ENCODE measurements around the gene NT5DC4. TPM values are rescaled to one million over a fixed set of nuclear protein-coding genes. Genes with fewer than 3 reads are reported as not detected.
A peak's percentile ranks its signal among the peaks of the same experiment; 100 is the strongest.

Gene NT5DC4
- total RNA-seq, 1 experiment from 2014 or later, result 0.04 TPM

GRCh38 chr2:112687522-112687921 lies 33.3 kb upstream of the NT5DC4 start:
- Histone ChIP-seq H3K27ac (ENCODE audit: low read length) (no peak overlapping the region), H3K27me3 (ENCODE audit: low read length) (no peaks in the 10 kb centered on the region), H3K4me1 (ENCODE audit: insufficient read depth, low read length) (peaks cover 39% of the 10 kb centered on the region), H3K4me3 (ENCODE audit: low read length) (no peak overlapping the region), H4K20me1 (ENCODE audit: low read length) (no peaks in the 10 kb centered on the region), H2AFZ (ENCODE audit: low read length) (no peak overlapping the region), H3F3A (ENCODE audit: low read length, unreplicated experiment) (no peaks in the 10 kb centered on the region), H3K79me2 (ENCODE audit: low read length) (no peaks in the 10 kb centered on the region), H3K36me3 (ENCODE audit: low read depth, low read length) (no peaks in the 10 kb centered on the region), H3K9ac (ENCODE audit: low read length) (no peak overlapping the region), H3K9me3 (ENCODE audit: low read length) (no peaks in the 10 kb centered on the region), H3K4me2 (ENCODE audit: low read length) (no peak overlapping the region), H3K9me2 (replicated peaks; ENCODE audit: low read length) (no peaks in the 10 kb centered on the region)
- ChIA-PET CTCF (no interaction called here), POLR2A (ENCODE audit: unreplicated experiment) (interaction anchor here (0.5 kb wide), 1 partner anchor 29 kb away, joined by 3 read pairs; no protein-coding TSS in a partner anchor)
- ATAC-seq (no peak), DNase-seq (no peak)
- TF ChIP-seq EZH2phosphoT487 (IDR thresholded peaks at IDR 0.05; ENCODE audit: borderline replicate concordance, low read length), result no peak
- TF ChIP-seq CTCF (conservative IDR thresholded peaks at IDR 0.05; ENCODE audit: low read depth, low read length), result no peak
- BruUV-seq (replicated peaks), result no TSS peak
- intact Hi-C loops (cut with micrococcal nuclease), result no loop called here

- H3K9me2 ChIP-seq (replicated peaks; ENCODE audit: low read length), result no peaks in the 10 kb centered on the region
- no peaks in the 10 kb centered on the region for H4K20me1 ChIP-seq (ENCODE audit: low read length)
- H3K9ac ChIP-seq (ENCODE audit: low read length), result peak overlapping the region; percentile 36; the same call in 1 of the 2 replicates
- intact Hi-C loops (cut with micrococcal nuclease), result no loop called here
- peak overlapping the region; percentile 46 for H2AFZ ChIP-seq (ENCODE audit: low read length)
- H3K9me3 ChIP-seq (ENCODE audit: low read length), result no peaks in the 10 kb centered on the region
- H3F3A ChIP-seq (ENCODE audit: low read length, unreplicated experiment), result no peaks in the 10 kb centered on the region
- H3K4me1 ChIP-seq (ENCODE audit: insufficient read depth, low read length), result peaks cover 47% of the 10 kb centered on the region
- POLR2A ChIA-PET (ENCODE audit: unreplicated experiment), result no interaction called here
- ATAC-seq (peak; percentile 38), DNase-seq (peak; percentile 58)
- no peak overlapping the region for H3K4me3 ChIP-seq (ENCODE audit: low read length)
- CTCF ChIA-PET, result no interaction called here
- no peaks in the 10 kb centered on the region for H3K36me3 ChIP-seq (ENCODE audit: low read depth, low read length)
- H3K27me3 ChIP-seq (ENCODE audit: low read length), result no peaks in the 10 kb centered on the region
- peak overlapping the region; percentile 65 for H3K27ac ChIP-seq (ENCODE audit: low read length)
- H3K79me2 ChIP-seq (ENCODE audit: low read length), result no peaks in the 10 kb centered on the region
- peak overlapping the region; percentile 53 for H3K4me2 ChIP-seq (ENCODE audit: low read length)
- no peak for TF ChIP-seq EZH2 (IDR thresholded peaks at IDR 0.05; ENCODE audit: low read length, unreplicated experiment)
- TF ChIP-seq CTCF (conservative IDR thresholded peaks at IDR 0.05; ENCODE audit: low read depth, low read length), result no peak
- no peak for TF ChIP-seq EZH2phosphoT487 (IDR thresholded peaks at IDR 0.05; ENCODE audit: borderline replicate concordance, low read length)
- no TSS peak for BruUV-seq (replicated peaks)
These were observed 32.5 kb upstream of the NT5DC4 start for GRCh38 chr2:112688086-112688880.

- no peaks in the 10 kb centered on the region for H3K79me2 ChIP-seq (ENCODE audit: low read length)
- H3K27ac ChIP-seq (ENCODE audit: low read length), result peak overlapping the region; percentile 65
- intact Hi-C loops (cut with micrococcal nuclease), result loop anchor here (1.0 to 5.0 kb wide), 2 partner anchors 36 to 65 kb away; no protein-coding TSS in a partner anchor
- TF ChIP-seq CTCF (conservative IDR thresholded peaks at IDR 0.05; ENCODE audit: low read depth, low read length) (peak; percentile 76), EZH2 (IDR thresholded peaks at IDR 0.05; ENCODE audit: low read length, unreplicated experiment) (no peak)
- CTCF ChIA-PET, result interaction anchor here (1.4 kb wide), 1 partner anchor 36 kb away, joined by 5 read pairs; no protein-coding TSS in a partner anchor
- peaks cover 50% of the 10 kb centered on the region for H3K4me1 ChIP-seq (ENCODE audit: insufficient read depth, low read length)
- H3K9me2 ChIP-seq (replicated peaks; ENCODE audit: low read length), result no peaks in the 10 kb centered on the region
- DNase-seq, result peak; percentile 71
- peak overlapping the region; percentile 75 for H2AFZ ChIP-seq (ENCODE audit: low read length)
- no peaks in the 10 kb centered on the region for H3K36me3 ChIP-seq (ENCODE audit: low read depth, low read length)
- H3K4me2 ChIP-seq (ENCODE audit: low read length), result peak overlapping the region; percentile 62
- POLR2A ChIA-PET (ENCODE audit: unreplicated experiment), result interaction anchor here (0.5 kb wide), 1 partner anchor 84 kb away, joined by 7 read pairs; no protein-coding TSS in a partner anchor
- no peaks in the 10 kb centered on the region for H3K9me3 ChIP-seq (ENCODE audit: low read length)
- peak overlapping the region; percentile 26; the same call in 1 of the 2 replicates for H3K4me3 ChIP-seq (ENCODE audit: low read length)
- no peaks in the 10 kb centered on the region for H3K27me3 ChIP-seq (ENCODE audit: low read length)
- H3F3A ChIP-seq (ENCODE audit: low read length, unreplicated experiment), result no peaks in the 10 kb centered on the region
- ATAC-seq, result peak; percentile 49
- peak overlapping the region; percentile 57 for H3K9ac ChIP-seq (ENCODE audit: low read length)
- H4K20me1 ChIP-seq (ENCODE audit: low read length), result no peaks in the 10 kb centered on the region
- BruUV-seq (replicated peaks), result no TSS peak
These were observed 29.9 kb upstream of the NT5DC4 start for GRCh38 chr2:112690853-112691401.

Measured in PC-3 (cell line).